Measurements from ENCODE around the gene SST.

GRCh38 chr3:187639927-187640568, 30.1 kb downstream of the SST start:
- no peak for TF ChIP-seq CTCF (IDR thresholded peaks at IDR 0.05)
- TF ChIP-seq POLR2A (IDR thresholded peaks at IDR 0.05) = no peak
